Neural crest cell (in vitro differentiated cells): ENCODE results near the gene CRAMP1. TPM values are rescaled to one million over a fixed set of nuclear protein-coding genes. Genes with fewer than 3 reads are reported as not detected.
A peak's percentile ranks its signal among the peaks of the same experiment; 100 is the strongest.

Experiments
- DNase-seq: peaks from one replicate; pipeline ENCODE4 v3.0.0; 2021; ENCODE audit warnings: low read depth, mixed read lengths, low spot score
- H3K27ac Mint-ChIP-seq: one replicate; pipeline ENCODE4 v1.8.0; 2021; ENCODE audit warnings: mild to moderate bottlenecking, mixed read lengths; ENCODE audit not compliant: unreplicated experiment
- H3K27me3 Mint-ChIP-seq: 2 replicates; pipeline ENCODE4 v1.8.0; 2021; ENCODE audit warnings: low read depth, mild to moderate bottlenecking, mixed read lengths
- H3K36me3 Mint-ChIP-seq: 2 replicates; pipeline ENCODE4 v1.8.0; 2021; ENCODE audit warnings: low read depth, mild to moderate bottlenecking, mixed read lengths
- H3K4me1 Mint-ChIP-seq: 2 replicates; pipeline ENCODE4 v1.8.0; 2021; ENCODE audit warnings: mixed read lengths
- H3K4me3 Mint-ChIP-seq: one replicate; pipeline ENCODE4 v1.8.0; 2021; ENCODE audit warnings: mild to moderate bottlenecking, mixed read lengths
- H3K9me3 Mint-ChIP-seq: 2 replicates; pipeline ENCODE4 v1.8.0; 2021; ENCODE audit warnings: mixed read lengths
- CTCF ChIP-seq: fragments of 200-600 bp; sonication (generic); conservative IDR thresholded peaks from 2 replicates; pipeline ENCODE4 v1.5.0; 2021; ENCODE audit warnings: antibody characterized with exemption, mild to moderate bottlenecking
- total RNA-seq: library from RNA; stranded (reverse); gene quantifications from 2 replicates; pipeline ENCODE4 v1.2.1, GENCODE V29; 2021

CRAMP1 gene
- total RNA-seq, 1 donor from 2014 or later = 38.3 TPM

- no peaks in the 10 kb centered on the region for H3K27me3 Mint-ChIP-seq
- peaks cover 11% of the 10 kb centered on the region for H3K36me3 Mint-ChIP-seq
- no peak for DNase-seq
- no peaks in the 10 kb centered on the region for H3K9me3 Mint-ChIP-seq
- H3K4me1 Mint-ChIP-seq = no peaks in the 10 kb centered on the region
- TF ChIP-seq CTCF = no peak
- H3K27ac Mint-ChIP-seq = no peak overlapping the region
- no peak overlapping the region for H3K4me3 Mint-ChIP-seq
Measured at GRCh38 chr16:1666316-1666715, 54.2 kb downstream of the CRAMP1 start.

- H3K27me3 Mint-ChIP-seq = no peaks in the 10 kb centered on the region
- TF ChIP-seq CTCF = no peak
- DNase-seq = no peak
- H3K4me3 Mint-ChIP-seq = no peak overlapping the region
- no peaks in the 10 kb centered on the region for H3K4me1 Mint-ChIP-seq
- H3K27ac Mint-ChIP-seq = peak overlapping the region; percentile 43
- peaks cover 16% of the 10 kb centered on the region for H3K36me3 Mint-ChIP-seq
- no peaks in the 10 kb centered on the region for H3K9me3 Mint-ChIP-seq
Measured at GRCh38 chr16:1667271-1667670, 55.1 kb downstream of the CRAMP1 start.

- no peak for DNase-seq
- no peak overlapping the region for H3K4me3 Mint-ChIP-seq
- H3K4me1 Mint-ChIP-seq = no peaks in the 10 kb centered on the region
- TF ChIP-seq CTCF = no peak
- H3K27me3 Mint-ChIP-seq = no peaks in the 10 kb centered on the region
- peaks cover 18% of the 10 kb centered on the region for H3K36me3 Mint-ChIP-seq
- peak overlapping the region; percentile 35 for H3K27ac Mint-ChIP-seq
- no peaks in the 10 kb centered on the region for H3K9me3 Mint-ChIP-seq
Measured at GRCh38 chr16:1667916-1668315, 55.8 kb downstream of the CRAMP1 start.

GRCh38 chr16:1668612-1669319, 56.6 kb downstream of the CRAMP1 start:
- Mint-ChIP-seq H3K9me3 (no peaks in the 10 kb centered on the region), H3K27ac (no peak overlapping the region), H3K4me1 (no peaks in the 10 kb centered on the region), H3K4me3 (no peak overlapping the region), H3K36me3 (peaks cover 19% of the 10 kb centered on the region), H3K27me3 (no peaks in the 10 kb centered on the region)
- no peak for DNase-seq
- no peak for TF ChIP-seq CTCF

GRCh38 chr16:1669698-1670097, 57.5 kb downstream of the CRAMP1 start:
- no peak for DNase-seq
- Mint-ChIP-seq H3K9me3 (no peaks in the 10 kb centered on the region), H3K4me3 (no peak overlapping the region), H3K27ac (no peak overlapping the region), H3K4me1 (no peaks in the 10 kb centered on the region), H3K36me3 (peaks cover 19% of the 10 kb centered on the region), H3K27me3 (no peaks in the 10 kb centered on the region)
- no peak for TF ChIP-seq CTCF
